Psoas muscle (tissue), 8 donors: ENCODE results near the gene ZNF2. TPM values are rescaled to one million over a fixed set of nuclear protein-coding genes. Genes with fewer than 3 reads are reported as not detected.

Experiments
- ATAC-seq, 4 donors: fragments of 200-7000 bp; cut with Tn5 transposase; one replicate each; pipeline ENCODE4 v1.9.1; 2020; ENCODE audit warnings: moderate library complexity in 3 of 4, mild to moderate bottlenecking in 2 of 4
- DNase-seq, 2 donors: peaks; one replicate each; pipeline ENCODE4 v3.0.0-alpha.2; 2020
- H3K27ac ChIP-seq: fragments of 200-600 bp; one replicate; pipeline ENCODE4 v1.8.0; 2022
- H3K27me3 ChIP-seq, 3 donors: fragments of 200-600 bp in 1 of 3; one replicate each; pipeline versions ENCODE4 v1.6.1 to v1.8.0; 2013 to 2022; ENCODE audit warnings: low read length in 2 of 3, mild to moderate bottlenecking in 2 of 3, moderate library complexity in 1 of 3; ENCODE audit not compliant: insufficient read depth in 3 of 3
- H3K36me3 ChIP-seq, 2 donors: fragments of 200-600 bp in 1 of 2; one replicate each; pipeline versions ENCODE4 v1.6.1 to v1.8.0; 2013 to 2022; ENCODE audit warnings: low read depth in 1 of 2, mild to moderate bottlenecking in 1 of 2, moderate library complexity in 1 of 2; ENCODE audit not compliant: insufficient read depth in 1 of 2
- H3K4me1 ChIP-seq: fragments of 200-600 bp; one replicate; pipeline ENCODE4 v1.8.0; 2022
- H3K4me3 ChIP-seq: fragments of 200-600 bp; one replicate; pipeline ENCODE4 v1.8.0; 2022; ENCODE audit warnings: mild to moderate bottlenecking
- H3K9me3 ChIP-seq: fragments of 200-600 bp; one replicate; pipeline ENCODE4 v1.8.0; 2022
- CTCF ChIP-seq: fragments of 200-600 bp; IDR thresholded peaks from one replicate; pipeline ENCODE4 v1.8.0; 2022; ENCODE audit warnings: antibody characterized with exemption
- WGBS, 3 donors: extraction: QIAGEN DNeasy Blood & Tissue Kit; methylation state at CpG; one replicate each; pipeline versions ENCODE4 v1.1.6 to v1.1.7; 2013; 5-methylcytosine and 5-hydroxymethylcytosine counted together
- intact Hi-C, 2 donors: fragments of 100-400 bp; cut with DNase I; formaldehyde crosslinking; loops; one replicate each; pipeline versions ENCODE4 v1.11.0 to v1.14.2; 2022
- polyA plus RNA-seq, 3 donors: library from polyadenylated mRNA; stranded (reverse); fragments of 200-250 nt; gene quantifications; one replicate each; pipeline ENCODE4 v1.2.3, GENCODE V29; 2013
- total RNA-seq, 4 donors: library from RNA; stranded (reverse); fragmentation: NEBNext Ultra II Directional in 2 of 4; extraction: Animal tissue kit (Norgen Biotek cat#: 25700) in 2 of 4; gene quantifications; one replicate each; pipeline versions ENCODE4 v1.2.1 to v1.2.4, GENCODE V29; 2021 to 2023
- donor health status: healthy with polysubstance abuse.
- donor health status: DM: no; HTN: no; CAD: no; lungs with moderate emphysema.
- donor health status: Bipolar disorder and iron deficiency.
- donor health status: healthy.
- donor health status: DM: yes; HTN: yes; CAD: no.
- donor health status: DM: no; HTN: no; CAD: no.
- donor health status: DM: no; HTN: no; CAD: no.
- donor health status: DM: yes; HTN: yes; CAD: no.

ZNF2 gene
- total and polyA plus RNA-seq, 7 donors, result 1.7 to 5.5 (median 2.7) TPM

GRCh38 chr2:95207111-95207961, 41.7 kb downstream of the ZNF2 start, which contains the start of gene ZNF892:
Gene ZNF892 (plus strand): TSS chr2:95207521. CDS start chr2:95207816, 295 bp downstream.
- intact Hi-C loops, result loop anchor here in 1 of 2 donors (2.0 kb wide), 1 partner anchor 43 kb away; the partner anchor contains the start of gene ZNF2
- peaks cover 3% of the 10 kb centered on the region for H3K4me1 ChIP-seq
- H3K4me3 ChIP-seq, result peak within 1 kb of the TSS; percentile 83
- WGBS, 3 donors, result 0 to 1% (median 1%) methylated on average over 70 to 74 of the region's 74 CpGs
- peaks cover 8 to 25% of the 10 kb centered on the region in 2 donors for H3K36me3 ChIP-seq
- peak; percentile 34 for TF ChIP-seq CTCF
- peaks cover 19% of the 10 kb centered on the region for H3K9me3 ChIP-seq
- ATAC-seq (peak; percentile 99 to 100 (median 99)), DNase-seq (peak; percentile 92 to 95)
- H3K27me3 ChIP-seq, result no peaks in the 10 kb centered on the region
- H3K27ac ChIP-seq, result peak within 1 kb of the TSS; percentile 91

GRCh38 chr2:95208106-95208505, 42.5 kb downstream of the ZNF2 start:
- intact Hi-C loops, result no loop called here
- no peak for ATAC-seq
- no peak for TF ChIP-seq CTCF
- Histone ChIP-seq H3K4me3 (peak overlapping the region; percentile 83), H3K27me3 (no peaks in the 10 kb centered on the region), H3K4me1 (peaks cover 3% of the 10 kb centered on the region), H3K27ac (no peak overlapping the region), H3K36me3 (peaks cover 15 to 33% of the 10 kb centered on the region in 2 donors), H3K9me3 (peaks cover 27% of the 10 kb centered on the region)
- 57 to 63% (median 60%) methylated on average over 6 of the region's 6 CpGs for WGBS, 3 donors
- DNase-seq, result no peak

- ATAC-seq (no peak), DNase-seq (no peak)
- Histone ChIP-seq H3K27ac (no peak overlapping the region), H3K4me3 (no peak overlapping the region), H3K27me3 (no peaks in the 10 kb centered on the region), H3K9me3 (peaks cover 88% of the 10 kb centered on the region), H3K4me1 (no peaks in the 10 kb centered on the region), H3K36me3 (peaks cover 41 to 44% of the 10 kb centered on the region in 2 donors)
- intact Hi-C loops, result no loop called here
- no peak for TF ChIP-seq CTCF
- WGBS, 3 donors, result 96 to 98% (median 96%) methylated on average over 6 of the region's 6 CpGs
Observed at GRCh38 chr2:95215018-95215612, 49.5 kb downstream of the ZNF2 start.

- DNase-seq (no peak), ATAC-seq (no peak)
- no peaks in the 10 kb centered on the region for H3K27me3 ChIP-seq
- H3K9me3 ChIP-seq, result peaks cover 89% of the 10 kb centered on the region
- H3K4me3 ChIP-seq, result no peak overlapping the region
- WGBS, 3 donors, result 97 to 99% (median 98%) methylated on average over 3 of the region's 3 CpGs
- no peaks in the 10 kb centered on the region for H3K4me1 ChIP-seq
- peaks cover 2 to 15% of the 10 kb centered on the region in 2 donors for H3K36me3 ChIP-seq
- intact Hi-C loops, result no loop called here
- TF ChIP-seq CTCF, result no peak
- no peak overlapping the region for H3K27ac ChIP-seq
Observed at GRCh38 chr2:95220449-95220848, 54.8 kb downstream of the ZNF2 start.
